ENCODE results near the gene KIF26B.
A peak's percentile ranks its signal among the peaks of the same experiment; 100 is the strongest.

The KIF26B gene

DNA sequence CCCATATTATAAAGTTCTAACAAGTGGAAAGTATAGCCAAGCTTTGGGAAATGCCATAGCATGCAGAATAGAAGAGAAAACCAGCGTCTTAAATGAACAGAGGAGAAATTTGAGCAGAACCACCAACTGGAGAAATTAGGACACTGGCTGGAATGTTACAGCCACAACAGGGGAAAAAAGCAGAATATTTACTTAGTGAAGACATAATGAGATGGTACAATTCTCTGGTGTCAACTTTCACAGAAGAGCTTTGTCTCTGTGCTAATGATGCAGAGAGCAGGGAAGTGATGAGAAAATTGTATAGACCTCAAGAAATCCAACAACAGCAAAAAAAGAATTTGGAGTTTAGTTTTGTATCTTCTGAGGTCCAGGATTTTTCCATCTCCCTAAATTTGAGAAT is 249.7 kb downstream of the KIF26B start:
- peaks cover under 1% of the 10 kb centered on the region for H3K27me3 ChIP-seq (replicated peaks; ENCODE audit: control insufficient read depth, insufficient read depth, low read length)
- H3K4me1 ChIP-seq (ENCODE audit: control insufficient read depth, insufficient read depth, low read length), result no peaks in the 10 kb centered on the region
- DNase-seq (ENCODE audit: low read depth), result peak; percentile 19
- H3K36me3 ChIP-seq (ENCODE audit: control insufficient read depth, insufficient read depth, low read length, severe bottlenecking), result no peaks in the 10 kb centered on the region
- H3K9me3 ChIP-seq (ENCODE audit: control insufficient read depth, low read length), result no peaks in the 10 kb centered on the region
- H3K9ac ChIP-seq (ENCODE audit: low read length), result no peak overlapping the region
- no peak overlapping the region for H3K4me3 ChIP-seq (ENCODE audit: low read length)

GRCh38 chr1:245404952-245405351 is 250.2 kb downstream of the KIF26B start:
- H3K9me3 ChIP-seq (ENCODE audit: control insufficient read depth, low read length), result no peaks in the 10 kb centered on the region
- H3K4me1 ChIP-seq (ENCODE audit: control insufficient read depth, insufficient read depth, low read length), result no peaks in the 10 kb centered on the region
- H3K9ac ChIP-seq (ENCODE audit: low read length), result no peak overlapping the region
- H3K4me3 ChIP-seq (ENCODE audit: low read length), result no peak overlapping the region
- DNase-seq (ENCODE audit: low read depth), result no peak
- H3K27me3 ChIP-seq (replicated peaks; ENCODE audit: control insufficient read depth, insufficient read depth, low read length), result no peaks in the 10 kb centered on the region
- H3K36me3 ChIP-seq (ENCODE audit: control insufficient read depth, insufficient read depth, low read length, severe bottlenecking), result no peaks in the 10 kb centered on the region

- DNase-seq (ENCODE audit: low read depth), result no peak
- no peaks in the 10 kb centered on the region for H3K36me3 ChIP-seq (ENCODE audit: control insufficient read depth, insufficient read depth, low read length, severe bottlenecking)
- H3K4me1 ChIP-seq (ENCODE audit: control insufficient read depth, insufficient read depth, low read length), result no peaks in the 10 kb centered on the region
- H3K9me3 ChIP-seq (ENCODE audit: control insufficient read depth, low read length), result no peaks in the 10 kb centered on the region
- H3K9ac ChIP-seq (ENCODE audit: low read length), result no peak overlapping the region
- H3K4me3 ChIP-seq (ENCODE audit: low read length), result no peak overlapping the region
- no peaks in the 10 kb centered on the region for H3K27me3 ChIP-seq (replicated peaks; ENCODE audit: control insufficient read depth, insufficient read depth, low read length)
Observed at GRCh38 chr1:245406426-245406825, 251.6 kb downstream of the KIF26B start.

GRCh38 chr1:245407983-245408382 is 253.2 kb downstream of the KIF26B start:
- H3K27me3 ChIP-seq (replicated peaks; ENCODE audit: control insufficient read depth, insufficient read depth, low read length), result no peaks in the 10 kb centered on the region
- DNase-seq (ENCODE audit: low read depth), result no peak
- H3K9me3 ChIP-seq (ENCODE audit: control insufficient read depth, low read length), result no peaks in the 10 kb centered on the region
- no peaks in the 10 kb centered on the region for H3K4me1 ChIP-seq (ENCODE audit: control insufficient read depth, insufficient read depth, low read length)
- no peak overlapping the region for H3K4me3 ChIP-seq (ENCODE audit: low read length)
- H3K36me3 ChIP-seq (ENCODE audit: control insufficient read depth, insufficient read depth, low read length, severe bottlenecking), result no peaks in the 10 kb centered on the region
- H3K9ac ChIP-seq (ENCODE audit: low read length), result no peak overlapping the region

- H3K9ac ChIP-seq (ENCODE audit: low read length), result no peak overlapping the region
- no peaks in the 10 kb centered on the region for H3K4me1 ChIP-seq (ENCODE audit: control insufficient read depth, insufficient read depth, low read length)
- no peaks in the 10 kb centered on the region for H3K27me3 ChIP-seq (replicated peaks; ENCODE audit: control insufficient read depth, insufficient read depth, low read length)
- no peak for DNase-seq (ENCODE audit: low read depth)
- no peaks in the 10 kb centered on the region for H3K36me3 ChIP-seq (ENCODE audit: control insufficient read depth, insufficient read depth, low read length, severe bottlenecking)
- no peak overlapping the region for H3K4me3 ChIP-seq (ENCODE audit: low read length)
- H3K9me3 ChIP-seq (ENCODE audit: control insufficient read depth, low read length), result no peaks in the 10 kb centered on the region
Observed at GRCh38 chr1:245409341-245410195, 254.8 kb downstream of the KIF26B start.

- DNase-seq (ENCODE audit: low read depth), result peak; percentile 44
- no peaks in the 10 kb centered on the region for H3K27me3 ChIP-seq (replicated peaks; ENCODE audit: control insufficient read depth, insufficient read depth, low read length)
- no peaks in the 10 kb centered on the region for H3K9me3 ChIP-seq (ENCODE audit: control insufficient read depth, low read length)
- no peaks in the 10 kb centered on the region for H3K36me3 ChIP-seq (ENCODE audit: control insufficient read depth, insufficient read depth, low read length, severe bottlenecking)
- no peak overlapping the region for H3K4me3 ChIP-seq (ENCODE audit: low read length)
- no peaks in the 10 kb centered on the region for H3K4me1 ChIP-seq (ENCODE audit: control insufficient read depth, insufficient read depth, low read length)
- no peak overlapping the region for H3K9ac ChIP-seq (ENCODE audit: low read length)
Observed at GRCh38 chr1:245411245-245412036, 256.7 kb downstream of the KIF26B start.

DNA sequence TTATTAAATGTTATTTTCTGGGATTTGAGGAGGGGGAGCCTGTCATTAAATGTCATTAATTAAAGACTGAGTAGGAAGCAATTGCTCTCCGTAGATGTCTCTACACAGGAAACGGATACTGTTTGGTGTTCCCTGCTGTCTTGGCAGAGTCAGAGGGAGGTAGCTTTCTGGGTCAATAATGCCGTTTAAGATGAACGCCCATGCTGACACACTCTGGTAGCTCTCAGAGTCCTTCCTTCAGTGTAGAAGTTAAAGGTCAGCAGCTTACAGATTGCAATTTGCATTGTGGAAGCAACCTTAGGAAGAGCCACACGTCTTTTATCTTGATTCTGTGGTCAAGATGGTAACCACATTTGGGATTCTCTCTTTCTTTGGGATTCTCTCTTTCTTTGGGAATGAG is 257.5 kb downstream of the KIF26B start:
- no peaks in the 10 kb centered on the region for H3K36me3 ChIP-seq (ENCODE audit: control insufficient read depth, insufficient read depth, low read length, severe bottlenecking)

GRCh38 chr1:245416781-245417180 is 262.0 kb downstream of the KIF26B start:
- Histone ChIP-seq H3K4me3 (ENCODE audit: low read length) (no peak overlapping the region), H3K4me1 (ENCODE audit: control insufficient read depth, insufficient read depth, low read length) (no peaks in the 10 kb centered on the region), H3K9ac (ENCODE audit: low read length) (no peak overlapping the region), H3K27me3 (replicated peaks; ENCODE audit: control insufficient read depth, insufficient read depth, low read length) (peaks cover 7% of the 10 kb centered on the region), H3K9me3 (ENCODE audit: control insufficient read depth, low read length) (no peaks in the 10 kb centered on the region), H3K36me3 (ENCODE audit: control insufficient read depth, insufficient read depth, low read length, severe bottlenecking) (no peaks in the 10 kb centered on the region)
- DNase-seq (ENCODE audit: low read depth), result peak; percentile 53

More for the DNA sequence above, 257.5 kb downstream of the KIF26B start:
- DNase-seq (ENCODE audit: low read depth), result no peak
- H3K4me1 ChIP-seq (ENCODE audit: control insufficient read depth, insufficient read depth, low read length), result no peaks in the 10 kb centered on the region
- H3K4me3 ChIP-seq (ENCODE audit: low read length), result no peak overlapping the region
- H3K27me3 ChIP-seq (replicated peaks; ENCODE audit: control insufficient read depth, insufficient read depth, low read length), result no peaks in the 10 kb centered on the region
- H3K9ac ChIP-seq (ENCODE audit: low read length), result no peak overlapping the region
- H3K9me3 ChIP-seq (ENCODE audit: control insufficient read depth, low read length), result no peaks in the 10 kb centered on the region

DNA sequence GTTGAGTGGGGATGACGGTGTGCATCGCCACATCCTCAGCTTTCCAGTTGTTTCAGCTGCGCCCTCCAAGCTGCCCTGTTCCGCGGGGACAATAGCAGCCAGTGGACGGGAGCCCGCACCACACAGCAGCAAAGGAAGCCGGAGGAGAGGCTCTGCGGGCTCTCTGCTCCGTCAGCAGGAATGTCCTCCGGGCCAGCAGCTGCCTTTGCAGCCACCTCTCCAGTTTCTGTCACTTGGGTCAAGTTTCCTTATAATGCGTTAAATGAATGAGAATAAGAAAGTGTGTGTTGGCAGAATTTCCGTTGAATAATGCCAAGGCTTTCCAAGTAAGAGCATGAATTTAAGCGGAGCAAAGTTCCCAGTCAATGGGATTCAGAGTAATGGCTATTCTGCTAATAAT is 263.3 kb downstream of the KIF26B start:
- Histone ChIP-seq H3K9ac (ENCODE audit: low read length) (no peak overlapping the region), H3K4me3 (ENCODE audit: low read length) (no peak overlapping the region), H3K27me3 (replicated peaks; ENCODE audit: control insufficient read depth, insufficient read depth, low read length) (peaks cover 7% of the 10 kb centered on the region), H3K4me1 (ENCODE audit: control insufficient read depth, insufficient read depth, low read length) (no peaks in the 10 kb centered on the region), H3K9me3 (ENCODE audit: control insufficient read depth, low read length) (no peaks in the 10 kb centered on the region), H3K36me3 (ENCODE audit: control insufficient read depth, insufficient read depth, low read length, severe bottlenecking) (no peaks in the 10 kb centered on the region)
- DNase-seq (ENCODE audit: low read depth), result no peak

DNA sequence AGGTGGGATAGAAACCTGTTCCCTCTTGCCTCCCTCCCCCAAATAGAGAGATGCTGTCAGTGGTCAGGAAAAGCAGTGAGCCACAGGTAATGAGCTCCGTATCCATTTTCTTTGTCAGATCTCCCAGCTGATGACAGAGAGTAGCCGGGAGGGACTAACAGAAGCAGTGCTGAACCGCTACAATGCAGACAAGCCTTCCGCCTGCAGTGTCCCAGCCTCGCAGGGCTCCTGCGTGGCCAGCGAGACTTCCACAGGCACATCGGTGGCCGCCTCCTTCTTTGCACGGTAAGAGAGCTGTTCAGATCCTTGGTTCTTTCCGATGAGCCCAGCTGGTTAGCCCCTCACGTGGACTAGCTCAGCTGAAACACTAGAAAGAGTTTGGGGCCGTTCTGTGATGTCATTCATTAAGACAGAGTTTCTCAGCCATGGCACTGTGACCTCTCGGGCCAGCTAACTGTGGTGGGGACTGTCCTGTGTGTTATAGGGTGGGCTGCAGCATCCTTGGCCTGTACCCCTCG is 264.7 kb downstream of the KIF26B start:
- H3K4me1 ChIP-seq (ENCODE audit: control insufficient read depth, insufficient read depth, low read length), result no peaks in the 10 kb centered on the region
- H3K9ac ChIP-seq (ENCODE audit: low read length), result no peak overlapping the region
- H3K4me3 ChIP-seq (ENCODE audit: low read length), result no peak overlapping the region
- H3K9me3 ChIP-seq (ENCODE audit: control insufficient read depth, low read length), result no peaks in the 10 kb centered on the region
- peaks cover 7% of the 10 kb centered on the region for H3K27me3 ChIP-seq (replicated peaks; ENCODE audit: control insufficient read depth, insufficient read depth, low read length)
- no peak for DNase-seq (ENCODE audit: low read depth)
- no peaks in the 10 kb centered on the region for H3K36me3 ChIP-seq (ENCODE audit: control insufficient read depth, insufficient read depth, low read length, severe bottlenecking)

GRCh38 chr1:245419989-245420388 is 265.2 kb downstream of the KIF26B start:
- no peak for DNase-seq (ENCODE audit: low read depth)
- Histone ChIP-seq H3K4me3 (ENCODE audit: low read length) (no peak overlapping the region), H3K9ac (ENCODE audit: low read length) (no peak overlapping the region), H3K9me3 (ENCODE audit: control insufficient read depth, low read length) (no peaks in the 10 kb centered on the region), H3K36me3 (ENCODE audit: control insufficient read depth, insufficient read depth, low read length, severe bottlenecking) (no peaks in the 10 kb centered on the region), H3K4me1 (ENCODE audit: control insufficient read depth, insufficient read depth, low read length) (no peaks in the 10 kb centered on the region), H3K27me3 (replicated peaks; ENCODE audit: control insufficient read depth, insufficient read depth, low read length) (peaks cover 7% of the 10 kb centered on the region)
